CD4-positive, alpha-beta T cell treated with Interleukin-4 for 4 hours (primary cell): ENCODE measurements around the gene CCDC159.
"Not testable (repeated sequence)": the region's sequence is repeated elsewhere in the genome, so short reads cannot be mapped to it uniquely, and the experiment has no call there.

Source experiments
- DNase-seq: peaks from one replicate; pipeline ENCODE4 v3.0.0-alpha.2; 2020

CCDC159 gene, protein sequence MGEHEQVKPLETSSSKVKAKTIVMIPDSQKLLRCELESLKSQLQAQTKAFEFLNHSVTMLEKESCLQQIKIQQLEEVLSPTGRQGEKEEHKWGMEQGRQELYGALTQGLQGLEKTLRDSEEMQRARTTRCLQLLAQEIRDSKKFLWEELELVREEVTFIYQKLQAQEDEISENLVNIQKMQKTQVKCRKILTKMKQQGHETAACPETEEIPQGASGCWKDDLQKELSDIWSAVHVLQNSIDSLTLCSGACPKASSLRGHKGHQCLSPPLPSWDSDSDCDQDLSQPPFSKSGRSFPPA

DNA sequence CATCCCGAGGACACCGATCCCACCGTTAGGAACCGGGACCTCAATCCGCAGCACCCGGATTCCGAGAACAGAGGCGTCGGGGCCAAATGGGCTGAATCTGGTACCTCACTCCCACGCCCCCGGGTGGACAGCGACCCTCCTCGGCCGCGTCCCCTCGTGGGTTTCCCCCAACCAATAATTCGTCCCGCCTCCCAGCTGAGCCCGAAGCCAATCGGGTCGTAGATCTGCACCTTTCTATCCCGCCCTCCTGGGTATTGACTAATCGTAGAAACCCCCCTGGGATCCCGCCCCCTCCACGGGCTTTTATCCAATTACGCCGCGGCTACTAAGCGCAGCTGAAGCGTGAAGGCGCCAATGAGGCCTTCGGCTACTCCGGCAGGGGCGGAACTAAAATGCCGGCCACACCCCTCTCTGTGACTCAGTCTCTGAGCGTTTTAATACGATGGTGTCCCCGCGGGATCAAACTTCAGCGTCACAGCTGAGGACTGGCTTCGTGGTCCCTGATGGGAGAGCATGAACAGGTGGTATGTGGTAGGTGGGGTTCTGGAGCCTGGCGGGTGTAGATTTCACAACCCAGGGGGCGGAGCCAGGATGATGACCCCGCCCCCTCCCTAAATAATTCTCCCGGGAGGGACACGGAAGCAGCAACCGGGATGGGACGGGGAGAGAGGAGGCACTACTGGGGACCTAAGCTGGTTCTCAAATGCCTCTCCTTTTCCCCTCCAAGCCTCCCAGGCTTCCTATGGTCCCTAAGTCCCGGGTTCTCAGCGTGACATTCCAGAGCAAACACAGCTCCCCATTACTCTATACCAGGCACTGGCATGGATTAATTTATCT lies at the start of gene CCDC159, which contains the start of gene TMEM205:
Gene CCDC159, plus strand, starts transcription at position 416 of the 837 bp plus-strand sequence. Its CDS starts 88 bp downstream, at position 504.
Gene TMEM205, minus strand, starts transcription at position 165 of the 837 bp plus-strand sequence. CDS start 649 bp downstream, outside the sequence.
- DNase-seq = peak; percentile 99

- DNase-seq = no peak
Observed at GRCh38 chr19:11299946-11300810, 46.1 kb upstream of the CCDC159 start.

- DNase-seq = no peak
Observed at GRCh38 chr19:11300811-11301120, 45.6 kb upstream of the CCDC159 start.

DNA sequence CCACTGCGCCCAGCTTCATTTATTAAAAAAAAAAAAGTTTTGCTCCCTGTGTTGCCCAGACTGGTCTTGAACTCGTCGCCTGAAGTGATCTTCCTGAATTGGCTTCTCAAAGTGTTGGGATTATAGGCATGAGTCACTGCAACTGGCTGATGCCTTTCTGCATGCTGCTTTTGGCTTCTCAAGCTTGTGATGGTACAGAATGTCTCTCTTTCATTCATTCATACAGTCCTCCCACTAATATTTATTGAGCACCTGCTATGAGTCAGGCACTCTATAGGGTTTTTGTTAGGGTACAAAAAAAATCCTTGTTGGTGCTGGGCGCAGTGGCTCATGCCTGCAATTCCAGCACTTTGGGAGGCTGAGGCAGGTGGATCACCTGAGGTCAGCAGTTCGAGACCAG lies 41.4 kb upstream of the CCDC159 start:
- DNase-seq = no peak

GRCh38 chr19:11306337-11306736 lies 40.0 kb upstream of the CCDC159 start:
- no peak for DNase-seq

- DNase-seq = not testable (repeated sequence)
Observed at GRCh38 chr19:11320278-11320995, 25.9 kb upstream of the CCDC159 start.

DNA sequence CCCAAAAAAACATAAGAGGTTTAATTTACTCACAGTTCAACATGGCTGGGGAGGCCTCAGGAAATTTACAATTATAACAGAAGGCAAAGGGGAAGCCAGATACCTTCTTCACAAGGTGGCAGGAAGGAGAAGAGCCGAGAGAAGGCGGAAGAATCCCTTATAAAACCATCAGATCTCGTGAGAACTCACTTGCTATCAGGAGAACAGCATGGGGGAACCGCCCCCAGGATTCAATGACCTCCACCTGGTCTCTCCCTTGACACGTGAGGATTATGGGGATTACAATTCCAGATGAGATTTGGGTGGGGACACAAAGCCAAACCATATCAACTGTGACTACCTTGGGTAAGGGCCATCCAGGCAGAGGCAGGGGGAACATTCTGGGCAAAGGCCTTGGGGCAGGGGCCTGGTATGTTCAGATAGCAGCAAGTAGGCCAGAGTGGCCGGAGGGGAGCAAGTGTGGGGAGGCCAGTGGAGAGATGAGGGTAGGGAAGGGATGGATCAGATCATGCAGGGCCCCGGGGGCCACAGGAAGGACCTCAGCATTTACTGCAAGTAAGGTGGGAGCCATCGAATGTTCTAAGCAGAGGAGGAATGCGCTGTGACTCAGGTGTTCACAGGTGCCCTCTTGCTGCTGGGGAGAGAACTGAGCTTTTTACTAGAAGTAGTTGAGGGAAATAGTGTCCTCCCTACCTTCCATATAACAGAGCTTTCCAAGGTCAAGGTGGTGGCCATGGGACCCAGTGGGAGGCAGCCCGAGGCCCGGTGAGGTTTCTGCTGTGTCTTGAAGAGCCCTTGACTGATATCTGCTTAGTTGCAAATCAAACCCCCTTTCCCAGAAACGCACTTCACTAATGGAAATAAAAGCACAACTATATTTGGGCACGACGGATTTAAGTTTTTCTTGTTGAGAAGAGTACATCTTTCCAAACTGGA lies 24.9 kb upstream of the CCDC159 start:
- no peak for DNase-seq

- DNase-seq = no peak
Observed at GRCh38 chr19:11322269-11323024, 23.9 kb upstream of the CCDC159 start.

DNA sequence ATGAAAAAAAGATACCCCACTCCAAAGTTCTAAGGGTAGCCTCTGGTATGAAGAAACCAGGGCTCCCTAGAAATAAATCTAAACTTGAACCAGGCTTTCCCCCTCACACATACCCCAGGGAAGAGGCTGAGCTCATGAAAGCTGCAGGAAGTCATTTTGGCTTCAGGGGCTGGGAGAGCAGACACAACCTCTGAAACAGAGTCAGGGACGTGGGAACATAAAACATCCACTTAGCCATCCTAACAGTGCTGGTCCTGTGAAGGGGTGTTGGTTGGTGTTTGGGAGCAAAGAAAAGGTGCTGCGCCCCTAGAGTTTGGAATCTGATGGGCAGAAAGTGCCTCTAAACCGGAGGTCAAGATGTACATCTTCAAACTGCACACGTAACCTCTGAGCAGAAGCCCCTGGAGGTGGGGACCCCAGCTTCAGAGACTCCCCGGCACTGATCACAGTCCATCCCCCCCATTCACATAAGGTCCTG lies 22.7 kb upstream of the CCDC159 start:
- DNase-seq = no peak

- DNase-seq = no peak
Observed at GRCh38 chr19:11324079-11324661, 22.1 kb upstream of the CCDC159 start.

GRCh38 chr19:11324748-11325389 lies 21.4 kb upstream of the CCDC159 start:
- DNase-seq = no peak

DNA sequence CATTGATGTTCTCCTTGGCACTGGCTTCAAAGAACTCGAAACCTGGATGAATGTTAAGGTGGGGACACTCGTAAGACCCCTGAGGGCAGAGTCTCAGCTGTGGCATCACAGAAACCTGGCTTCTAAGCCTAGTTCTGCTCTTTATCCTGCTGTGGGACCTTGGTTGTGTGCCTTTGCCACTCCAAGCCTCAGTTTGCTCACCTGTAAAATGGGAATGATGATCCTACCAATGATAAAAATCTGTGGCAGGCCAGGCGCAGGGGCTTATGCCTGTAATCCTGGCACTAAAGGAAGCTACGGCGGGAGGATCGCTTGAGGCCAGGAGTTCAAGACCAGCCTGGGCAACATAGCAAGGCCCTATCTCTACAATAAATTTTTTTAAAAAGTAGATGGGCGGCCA lies 20.8 kb upstream of the CCDC159 start:
- DNase-seq = no peak

GRCh38 chr19:11330127-11330526 lies 16.2 kb upstream of the CCDC159 start:
- no peak for DNase-seq

DNA sequence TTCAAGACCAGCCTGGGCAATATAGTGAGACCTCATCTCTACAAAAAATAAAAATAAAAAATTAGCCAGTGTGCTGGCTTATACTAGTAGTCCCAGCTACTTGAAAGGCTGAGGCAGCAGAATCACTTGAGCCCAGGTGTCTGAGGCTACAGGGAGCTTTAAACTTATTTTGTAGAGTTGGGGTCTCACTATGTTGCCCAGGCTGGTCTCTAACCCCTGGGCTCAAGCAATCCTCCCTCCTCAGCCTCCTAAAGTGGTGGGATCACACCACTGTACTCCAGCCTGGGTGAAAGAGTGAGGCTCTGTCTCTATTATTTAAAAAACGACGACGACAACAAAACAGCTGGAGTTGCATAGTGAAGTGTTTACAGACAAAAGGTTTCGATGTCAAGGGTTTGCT lies 14.8 kb upstream of the CCDC159 start:
- no peak for DNase-seq

- DNase-seq = no peak
Observed at GRCh38 chr19:11332822-11333221, 13.5 kb upstream of the CCDC159 start.

DNA sequence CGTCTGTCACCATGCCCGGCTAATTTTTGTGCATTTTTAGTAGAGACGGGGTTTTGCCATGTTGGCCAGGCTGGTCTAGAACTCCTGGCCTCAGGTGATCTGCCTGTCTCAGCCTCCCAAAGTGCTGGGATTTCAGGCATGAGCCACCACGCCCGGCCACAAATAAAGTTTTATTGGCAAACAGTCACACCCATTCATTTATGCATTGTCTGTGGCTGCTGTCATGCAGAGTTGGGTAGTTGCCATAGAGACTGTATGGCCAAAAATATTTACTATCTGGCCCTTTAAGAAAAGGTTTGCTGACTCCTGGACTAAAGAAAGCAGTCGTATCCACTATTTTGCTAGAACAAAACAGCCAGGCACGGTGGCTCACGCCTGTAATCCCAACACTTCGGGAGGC lies 12.5 kb upstream of the CCDC159 start:
- DNase-seq = not testable (repeated sequence)

DNA sequence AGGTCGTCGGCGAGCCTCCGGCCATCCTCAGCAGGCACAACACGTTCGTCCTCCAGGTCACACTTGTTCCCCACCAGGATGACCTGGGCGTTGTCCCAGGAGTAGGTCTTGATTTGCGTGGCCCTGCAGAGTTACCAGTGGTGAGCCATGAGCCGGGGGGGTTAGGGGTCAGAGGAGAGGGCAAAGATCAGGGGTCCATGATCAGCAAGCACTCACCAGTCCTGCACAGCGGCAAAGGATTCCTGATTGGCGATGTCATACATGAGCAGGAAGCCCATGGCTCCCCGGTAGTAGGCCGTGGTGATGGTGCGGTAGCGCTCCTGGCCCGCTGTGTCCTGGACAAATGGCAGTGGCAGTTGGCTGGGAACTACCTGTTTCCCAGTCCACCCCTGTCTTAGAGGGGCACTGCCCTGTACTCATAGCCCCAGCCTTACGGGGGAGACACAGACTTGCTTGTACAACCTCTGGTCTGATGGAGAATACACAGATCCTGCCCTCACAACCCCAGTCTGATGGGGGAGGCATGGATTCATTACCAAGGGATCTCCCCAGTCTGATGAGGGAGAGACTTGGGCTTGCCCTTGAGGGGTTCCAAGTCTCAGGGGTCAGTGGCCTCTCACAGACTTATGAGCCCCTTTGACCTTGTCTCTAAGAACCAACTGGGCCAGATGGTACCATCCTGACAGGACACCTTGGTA lies 10.7 kb upstream of the CCDC159 start:
- DNase-seq = no peak

GRCh38 chr19:11337080-11337479 lies 9.2 kb upstream of the CCDC159 start:
- DNase-seq = no peak

- no peak for DNase-seq
Observed at GRCh38 chr19:11338121-11338520, 8.2 kb upstream of the CCDC159 start.
